ENCODE results near the gene MARCKSL1.

- TF ChIP-seq POLR2AphosphoS5 (IDR thresholded peaks at IDR 0.05) (no peak), POLR2A (IDR thresholded peaks at IDR 0.05) (no peak), CTCF (IDR thresholded peaks at IDR 0.05 in 8 of 11, conservative IDR thresholded peaks at IDR 0.05 in 3 of 11) (no peak)
Measured at GRCh38 chr1:32341971-32342370, 5.9 kb upstream of the MARCKSL1 start.
